ENCODE results near the gene ERFL.

Gene ERFL

GRCh38 chr19:41913538-41914423 lies 14.5 kb downstream of the ERFL start:
- no peak for DNase-seq (ENCODE audit: low read depth)

- DNase-seq (ENCODE audit: low read depth) = no peak
Observed at GRCh38 chr19:41912899-41913537, 15.2 kb downstream of the ERFL start.

GRCh38 chr19:41911889-41912731 lies 16.1 kb downstream of the ERFL start:
- no peak for DNase-seq (ENCODE audit: low read depth)

- no peak for DNase-seq (ENCODE audit: low read depth)
Observed at GRCh38 chr19:41910992-41911888, 17.0 kb downstream of the ERFL start.

GRCh38 chr19:41910240-41910991 lies 17.8 kb downstream of the ERFL start:
- DNase-seq (ENCODE audit: low read depth) = no peak

GRCh38 chr19:41909706-41910105 lies 18.5 kb downstream of the ERFL start:
- DNase-seq (ENCODE audit: low read depth) = no peak

- no peak for DNase-seq (ENCODE audit: low read depth)
Observed at GRCh38 chr19:41908724-41909464, 19.4 kb downstream of the ERFL start.

GRCh38 chr19:41907994-41908615 lies 20.1 kb downstream of the ERFL start:
- no peak for DNase-seq (ENCODE audit: low read depth)

- DNase-seq (ENCODE audit: low read depth) = no peak
Observed at GRCh38 chr19:41906916-41907680, 21.2 kb downstream of the ERFL start.

- no peak for DNase-seq (ENCODE audit: low read depth)
Observed at GRCh38 chr19:41906271-41906670, 22.0 kb downstream of the ERFL start.

- no peak for DNase-seq (ENCODE audit: low read depth)
Observed at GRCh38 chr19:41905273-41906002, 22.8 kb downstream of the ERFL start.

- no peak for DNase-seq (ENCODE audit: low read depth)
Observed at GRCh38 chr19:41904118-41904870, 24.0 kb downstream of the ERFL start.

- no peak for DNase-seq (ENCODE audit: low read depth)
Observed at GRCh38 chr19:41903193-41903953, 24.9 kb downstream of the ERFL start.

GRCh38 chr19:41902594-41902993 lies 25.7 kb downstream of the ERFL start:
- no peak for DNase-seq (ENCODE audit: low read depth)

GRCh38 chr19:41901707-41902360 lies 26.4 kb downstream of the ERFL start:
- DNase-seq (ENCODE audit: low read depth) = no peak

- DNase-seq (ENCODE audit: low read depth) = no peak
Observed at GRCh38 chr19:41898235-41898634, 30.0 kb downstream of the ERFL start.

Data from T-helper 22 cell (primary cell).